HEK293 (cell line): ENCODE data around the gene TMED7.

Experiments used
- CTCF ChIA-PET: fragments of 350-600 bp; formaldehyde crosslinking; extraction: SDS; loops from one replicate; lab custom pipeline; 2021; ENCODE audit warnings: antibody characterized with exemption; lab: Yijun Ruan, JAX
- POLR2A ChIA-PET: fragments of 300-600 bp; formaldehyde crosslinking; extraction: SDS; loops from one replicate; lab custom pipeline; 2020; ENCODE audit warnings: antibody characterized with exemption, inconsistent platforms; lab: Yijun Ruan, JAX
- H3K27ac ChIP-seq: fragments of 200-500 bp; sonication (Bioruptor generic); 2 replicates; pipeline ENCODE4 v1.5.1; 2014; ENCODE audit warnings: low read depth, low read length, control low read depth, inconsistent platforms; ENCODE audit errors: extremely low read depth
- H3K36me3 ChIP-seq, 2 experiments: fragments of 200-500 bp in 1 of 2; sonication (Bioruptor generic) in 1 of 2; 1 replicate in 1 of 2; 2 replicates in 1 of 2; pipeline ENCODE4 v1.5.1; 2014 to 2017; ENCODE audit warnings: inconsistent platforms in 2 of 2, low read length in 2 of 2; ENCODE audit not compliant: control insufficient read depth in 2 of 2, insufficient read depth in 1 of 2
- H3K4me1 ChIP-seq: fragments of 200-500 bp; sonication (Bioruptor generic); 2 replicates; pipeline ENCODE4 v1.5.1; 2014; ENCODE audit warnings: mild to moderate bottlenecking, low read length, inconsistent platforms; ENCODE audit not compliant: control insufficient read depth, insufficient read depth
- H3K4me3 ChIP-seq: 2 replicates; pipeline ENCODE4 v1.5.1; 2011; ENCODE audit warnings: low read depth, mild to moderate bottlenecking, control low read depth, low read length, moderate library complexity
- H3K9me3 ChIP-seq: fragments of 200-500 bp; sonication (Bioruptor generic); 2 replicates; pipeline ENCODE4 v1.5.1; 2014; ENCODE audit warnings: low read depth, low read length, inconsistent platforms; ENCODE audit not compliant: control insufficient read depth, insufficient read depth
- FEZF1 ChIP-seq: fragments of 450-650 bp; formaldehyde crosslinking; IDR thresholded peaks from 2 replicates; pipeline ENCODE4 v1.5.1; 2016; ENCODE audit warnings: missing biosample characterization, missing genetic modification characterization
- SP7 ChIP-seq: fragments of 450-650 bp; formaldehyde crosslinking; IDR thresholded peaks from 2 replicates; pipeline ENCODE4 v1.5.1; 2016; ENCODE audit warnings: missing biosample characterization, missing genetic modification characterization
- TSHZ1 ChIP-seq: fragments of 450-650 bp; formaldehyde crosslinking; IDR thresholded peaks from 2 replicates; pipeline ENCODE4 v1.5.1; 2016; ENCODE audit warnings: missing biosample characterization, missing genetic modification characterization, borderline replicate concordance
- ZBTB44 ChIP-seq: fragments of 450-650 bp; IDR thresholded peaks from 2 replicates; pipeline ENCODE4 v1.5.1; 2018; ENCODE audit warnings: missing biosample characterization, mild to moderate bottlenecking, missing genetic modification characterization
- ZBTB7A ChIP-seq: fragments of 450-650 bp; formaldehyde crosslinking; IDR thresholded peaks from 2 replicates; pipeline ENCODE4 v1.5.1; 2016; ENCODE audit warnings: low read depth, missing biosample characterization, missing genetic modification characterization
- ZFP69B ChIP-seq: fragments of 450-650 bp; formaldehyde crosslinking; IDR thresholded peaks from 2 replicates; pipeline ENCODE4 v1.5.1; 2016; ENCODE audit warnings: missing biosample characterization, missing genetic modification characterization
- ZNF146 ChIP-seq: fragments of 450-650 bp; formaldehyde crosslinking; IDR thresholded peaks from 2 replicates; pipeline ENCODE4 v1.5.1; 2016; ENCODE audit warnings: missing biosample characterization, missing genetic modification characterization
- ZNF214 ChIP-seq: fragments of 450-650 bp; formaldehyde crosslinking; IDR thresholded peaks from 2 replicates; pipeline ENCODE4 v1.5.1; 2017; ENCODE audit warnings: missing biosample characterization, mild to moderate bottlenecking, missing genetic modification characterization, borderline replicate concordance
- ZNF23 ChIP-seq: fragments of 450-650 bp; formaldehyde crosslinking; IDR thresholded peaks from 2 replicates; pipeline ENCODE4 v1.5.1; 2016; ENCODE audit warnings: missing biosample characterization, missing genetic modification characterization, borderline replicate concordance
- ZNF341 ChIP-seq: fragments of 450-650 bp; formaldehyde crosslinking; IDR thresholded peaks from 2 replicates; pipeline ENCODE4; 2016; ENCODE audit warnings: low read depth, missing biosample characterization, missing genetic modification characterization
- ZNF510 ChIP-seq: fragments of 450-650 bp; formaldehyde crosslinking; IDR thresholded peaks from 2 replicates; pipeline ENCODE4 v1.5.1; 2018; ENCODE audit warnings: mild to moderate bottlenecking, missing genetic modification characterization, missing biosample characterization; ENCODE audit not compliant: insufficient replicate concordance
- ZNF600 ChIP-seq: fragments of 450-650 bp; formaldehyde crosslinking; IDR thresholded peaks from 2 replicates; pipeline ENCODE4 v1.5.1; 2016; ENCODE audit warnings: missing biosample characterization, missing genetic modification characterization
- ZNF792 ChIP-seq: fragments of 450-650 bp; formaldehyde crosslinking; IDR thresholded peaks from 2 replicates; pipeline ENCODE4 v1.5.1; 2016; ENCODE audit warnings: missing biosample characterization, missing genetic modification characterization
- ZSCAN23 ChIP-seq: fragments of 450-650 bp; formaldehyde crosslinking; IDR thresholded peaks from 2 replicates; pipeline ENCODE4 v1.5.1; 2016; ENCODE audit warnings: missing biosample characterization, missing genetic modification characterization
- TF ChIP-seq, protein P1 (sequence below): fragments of 450-650 bp; formaldehyde crosslinking; IDR thresholded peaks from 2 replicates; pipeline ENCODE4 v1.5.1; 2016; ENCODE audit warnings: missing biosample characterization, missing genetic modification characterization, borderline replicate concordance
- TF ChIP-seq, protein P2 (sequence below): fragments of 450-650 bp; formaldehyde crosslinking; IDR thresholded peaks from 2 replicates; pipeline ENCODE4 v1.5.1; 2016; ENCODE audit warnings: missing biosample characterization, missing genetic modification characterization

Gene TMED7

GRCh38 chr5:115578657-115579056 lies 47.2 kb downstream of the TMED7 start:
- TF ChIP-seq ZNF600 (tag by site-specific recombination) (no peak), FEZF1 (tag by site-specific recombination) (no peak), ZNF146 (tag by site-specific recombination) (no peak), ZNF341 (tag by site-specific recombination) (no peak), ZFP69B (tag by site-specific recombination) (no peak), TSHZ1 (tag by site-specific recombination) (no peak), ZNF214 (tag by site-specific recombination) (no peak)
- Histone ChIP-seq H3K27ac (no peak overlapping the region), H3K9me3 (no peaks in the 10 kb centered on the region), H3K4me3 (no peak overlapping the region), H3K36me3 (no peaks in the 10 kb centered on the region), H3K4me1 (no peaks in the 10 kb centered on the region)
- ChIA-PET POLR2A (no interaction called here), CTCF (no interaction called here)

DNA sequence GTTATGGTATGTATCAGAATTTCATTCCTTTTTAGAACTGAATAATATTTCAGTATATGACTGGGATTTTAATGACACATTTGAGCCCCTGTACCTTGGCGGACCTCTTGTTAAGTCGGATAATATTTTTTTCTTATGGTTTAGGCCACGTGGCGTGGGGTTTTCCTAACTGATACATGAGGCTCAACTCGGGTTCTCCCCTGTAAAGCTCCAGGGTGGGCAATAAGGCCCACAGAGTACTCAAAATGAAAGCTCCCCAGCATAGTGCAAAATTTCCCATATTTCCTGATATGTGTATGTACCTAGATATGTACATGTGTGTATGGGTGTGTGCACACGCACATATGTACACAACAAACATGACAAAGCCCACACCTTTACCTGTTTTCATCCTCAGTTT lies 48.1 kb downstream of the TMED7 start:
- Histone ChIP-seq H3K4me1 (no peaks in the 10 kb centered on the region), H3K4me3 (no peak overlapping the region), H3K9me3 (no peaks in the 10 kb centered on the region), H3K27ac (no peak overlapping the region), H3K36me3 (no peaks in the 10 kb centered on the region)
- no peak for TF ChIP-seq ZNF510 (tag by site-specific recombination)
- no peak for TF ChIP-seq ZBTB7A (tag by site-specific recombination)
- no peak for TF ChIP-seq ZNF792 (tag by site-specific recombination)
- TF ChIP-seq, protein P1, sequence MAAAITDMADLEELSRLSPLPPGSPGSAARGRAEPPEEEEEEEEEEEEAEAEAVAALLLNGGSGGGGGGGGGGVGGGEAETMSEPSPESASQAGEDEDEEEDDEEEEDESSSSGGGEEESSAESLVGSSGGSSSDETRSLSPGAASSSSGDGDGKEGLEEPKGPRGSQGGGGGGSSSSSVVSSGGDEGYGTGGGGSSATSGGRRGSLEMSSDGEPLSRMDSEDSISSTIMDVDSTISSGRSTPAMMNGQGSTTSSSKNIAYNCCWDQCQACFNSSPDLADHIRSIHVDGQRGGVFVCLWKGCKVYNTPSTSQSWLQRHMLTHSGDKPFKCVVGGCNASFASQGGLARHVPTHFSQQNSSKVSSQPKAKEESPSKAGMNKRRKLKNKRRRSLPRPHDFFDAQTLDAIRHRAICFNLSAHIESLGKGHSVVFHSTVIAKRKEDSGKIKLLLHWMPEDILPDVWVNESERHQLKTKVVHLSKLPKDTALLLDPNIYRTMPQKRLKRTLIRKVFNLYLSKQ (tag by site-specific recombination) = no peak
- TF ChIP-seq ZNF23 (tag by site-specific recombination) = no peak
- ChIA-PET POLR2A (no interaction called here), CTCF (interaction anchor here (0.7 to 9.4 kb wide), 2 partner anchors 14 to 269 kb away, joined by 6 to 151 read pairs; no protein-coding TSS in a partner anchor)

- TF ChIP-seq, protein P2, sequence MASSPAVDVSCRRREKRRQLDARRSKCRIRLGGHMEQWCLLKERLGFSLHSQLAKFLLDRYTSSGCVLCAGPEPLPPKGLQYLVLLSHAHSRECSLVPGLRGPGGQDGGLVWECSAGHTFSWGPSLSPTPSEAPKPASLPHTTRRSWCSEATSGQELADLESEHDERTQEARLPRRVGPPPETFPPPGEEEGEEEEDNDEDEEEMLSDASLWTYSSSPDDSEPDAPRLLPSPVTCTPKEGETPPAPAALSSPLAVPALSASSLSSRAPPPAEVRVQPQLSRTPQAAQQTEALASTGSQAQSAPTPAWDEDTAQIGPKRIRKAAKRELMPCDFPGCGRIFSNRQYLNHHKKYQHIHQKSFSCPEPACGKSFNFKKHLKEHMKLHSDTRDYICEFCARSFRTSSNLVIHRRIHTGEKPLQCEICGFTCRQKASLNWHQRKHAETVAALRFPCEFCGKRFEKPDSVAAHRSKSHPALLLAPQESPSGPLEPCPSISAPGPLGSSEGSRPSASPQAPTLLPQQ (tag by site-specific recombination) = no peak
- no peak for TF ChIP-seq ZSCAN23 (tag by site-specific recombination)
- no peak for TF ChIP-seq ZBTB44 (tag by site-specific recombination)
- no peak for TF ChIP-seq SP7 (tag by site-specific recombination)
- Histone ChIP-seq H3K36me3 (no peaks in the 10 kb centered on the region), H3K4me1 (no peaks in the 10 kb centered on the region), H3K27ac (no peak overlapping the region), H3K9me3 (no peaks in the 10 kb centered on the region), H3K4me3 (no peak overlapping the region)
- CTCF ChIA-PET = interaction anchor here (0.7 to 9.4 kb wide), 3 partner anchors 14 to 268 kb away, joined by 3 to 151 read pairs (median 6); no protein-coding TSS in a partner anchor
- POLR2A ChIA-PET = no interaction called here
These were observed 48.5 kb downstream of the TMED7 start for GRCh38 chr5:115577329-115577728.
